Trophoblast cell (in vitro differentiated cells and primary cell): Measurements from ENCODE around the gene EDIL3.

Source experiments
- DNase-seq, 2 donors: peaks; one replicate each; pipeline ENCODE4 v3.0.0-alpha.2; 2016
- H2AFZ ChIP-seq: 2 replicates; pipeline ENCODE4 v1.6.1; 2013; ENCODE audit warnings: low read length, moderate library complexity, mild to moderate bottlenecking; ENCODE audit not compliant: insufficient read depth, poor library complexity
- H2AK5ac ChIP-seq: 2 replicates; pipeline ENCODE4 v1.6.1; 2013; ENCODE audit warnings: mild to moderate bottlenecking, low read length
- H2BK120ac ChIP-seq: 2 replicates; pipeline ENCODE4 v1.6.1; 2013; ENCODE audit warnings: low read length, mild to moderate bottlenecking, moderate library complexity; ENCODE audit not compliant: insufficient read depth, poor library complexity
- H2BK12ac ChIP-seq: 2 replicates; pipeline ENCODE4 v1.6.1; 2013; ENCODE audit warnings: mild to moderate bottlenecking, low read length, moderate library complexity
- H2BK5ac ChIP-seq: 2 replicates; pipeline ENCODE4 v1.6.1; 2013; ENCODE audit warnings: low read length, low read depth, moderate library complexity, mild to moderate bottlenecking; ENCODE audit not compliant: poor library complexity
- H3K14ac ChIP-seq: 2 replicates; pipeline ENCODE4 v1.6.1; 2013; ENCODE audit warnings: mild to moderate bottlenecking, low read length
- H3K18ac ChIP-seq: 2 replicates; pipeline ENCODE4 v1.6.1; 2013; ENCODE audit warnings: mild to moderate bottlenecking, low read length
- H3K23ac ChIP-seq: 2 replicates; pipeline ENCODE4 v1.6.1; 2013; ENCODE audit warnings: low read length
- H3K27ac ChIP-seq: 2 replicates; pipeline ENCODE4 v1.5.1; 2013; ENCODE audit warnings: low read depth, mild to moderate bottlenecking, inconsistent platforms, low read length, moderate library complexity
- H3K27me3 ChIP-seq: 2 replicates; pipeline ENCODE4 v1.6.1; 2013; ENCODE audit warnings: inconsistent platforms, mild to moderate bottlenecking, low read length, moderate library complexity; ENCODE audit not compliant: insufficient read depth
- H3K36me3 ChIP-seq, 2 experiments: 1 replicate in 1 of 2; 2 replicates in 1 of 2; pipeline ENCODE4 v1.6.1; 2013; ENCODE audit warnings: low read length in 2 of 2, mild to moderate bottlenecking in 2 of 2, moderate library complexity in 1 of 2; ENCODE audit not compliant: insufficient read depth in 2 of 2, control insufficient read depth in 1 of 2
- H3K4ac ChIP-seq: 2 replicates; pipeline ENCODE4 v1.6.1; 2013; ENCODE audit warnings: low read depth, mild to moderate bottlenecking, low read length, moderate library complexity
- H3K4me1 ChIP-seq, 2 experiments: 1 replicate in 1 of 2; 2 replicates in 1 of 2; pipeline ENCODE4 v1.6.1; 2013; ENCODE audit warnings: low read length in 2 of 2, mild to moderate bottlenecking in 2 of 2, moderate library complexity in 1 of 2; ENCODE audit not compliant: insufficient read depth in 2 of 2, control insufficient read depth in 1 of 2
- H3K4me2 ChIP-seq: 2 replicates; pipeline ENCODE4 v1.6.1; 2013; ENCODE audit warnings: inconsistent platforms, mild to moderate bottlenecking, low read length, moderate library complexity
- H3K4me3 ChIP-seq: 2 replicates; pipeline ENCODE4 v1.5.1; 2013; ENCODE audit warnings: mild to moderate bottlenecking, low read depth, low read length, inconsistent platforms
- H3K79me1 ChIP-seq: one replicate; pipeline ENCODE4 v1.6.1; 2013; ENCODE audit warnings: low read length
- H3K79me2 ChIP-seq: 2 replicates; pipeline ENCODE4 v1.6.1; 2013; ENCODE audit warnings: low read length, mild to moderate bottlenecking; ENCODE audit not compliant: control insufficient read depth, insufficient read depth, poor library complexity
- H3K9ac ChIP-seq: 2 replicates; pipeline ENCODE4 v1.6.1; 2013; ENCODE audit warnings: mild to moderate bottlenecking, low read length
- H3K9me3 ChIP-seq: 2 replicates; pipeline ENCODE4 v1.6.1; 2013; ENCODE audit warnings: low read depth, mild to moderate bottlenecking, control low read depth, inconsistent platforms, low read length; ENCODE audit not compliant: insufficient read depth
- H4K12ac ChIP-seq: 2 replicates; pipeline ENCODE4 v1.6.1; 2013; ENCODE audit warnings: low read depth, mild to moderate bottlenecking, low read length, moderate library complexity
- H4K8ac ChIP-seq: 2 replicates; pipeline ENCODE4 v1.6.1; 2013; ENCODE audit warnings: low read depth, mild to moderate bottlenecking, low read length, moderate library complexity
- H4K91ac ChIP-seq: one replicate; pipeline ENCODE4 v1.6.1; 2013; ENCODE audit warnings: low read depth, mild to moderate bottlenecking, low read length, moderate library complexity
- WGBS: extraction: QIAGEN DNeasy Blood & Tissue Kit; methylation state at CpG from one replicate; pipeline ENCODE4 v1.1.7; 2013; ENCODE audit warnings: missing lambda C conversion rate; ENCODE audit not compliant: insufficient read length, insufficient coverage; ENCODE audit errors: extremely low coverage; 5-methylcytosine and 5-hydroxymethylcytosine counted together

EDIL3 gene

GRCh38 chr5:84072339-84072738, 312.3 kb downstream of the EDIL3 start:
- H3K14ac ChIP-seq = no peak overlapping the region
- no peak overlapping the region for H2BK120ac ChIP-seq
- H3K36me3 ChIP-seq = no peaks in the 10 kb centered on the region
- no peaks in the 10 kb centered on the region for H3K79me2 ChIP-seq
- H2AFZ ChIP-seq = no peak overlapping the region
- H2BK5ac ChIP-seq = no peak overlapping the region
- no peak for DNase-seq
- no peaks in the 10 kb centered on the region for H3K9me3 ChIP-seq
- H4K12ac ChIP-seq = no peak overlapping the region
- no peaks in the 10 kb centered on the region for H3K79me1 ChIP-seq
- no peak overlapping the region for H3K27ac ChIP-seq
- H3K9ac ChIP-seq = no peak overlapping the region
- H3K23ac ChIP-seq = no peak overlapping the region
- no peaks in the 10 kb centered on the region for H3K4me1 ChIP-seq
- H4K91ac ChIP-seq = no peak overlapping the region
- no peak overlapping the region for H3K4ac ChIP-seq
- H2AK5ac ChIP-seq = no peak overlapping the region
- H3K4me2 ChIP-seq = no peak overlapping the region
- no peak overlapping the region for H3K4me3 ChIP-seq
- no peak overlapping the region for H2BK12ac ChIP-seq
- H4K8ac ChIP-seq = no peak overlapping the region
- H3K18ac ChIP-seq = no peak overlapping the region
- no peaks in the 10 kb centered on the region for H3K27me3 ChIP-seq

DNA sequence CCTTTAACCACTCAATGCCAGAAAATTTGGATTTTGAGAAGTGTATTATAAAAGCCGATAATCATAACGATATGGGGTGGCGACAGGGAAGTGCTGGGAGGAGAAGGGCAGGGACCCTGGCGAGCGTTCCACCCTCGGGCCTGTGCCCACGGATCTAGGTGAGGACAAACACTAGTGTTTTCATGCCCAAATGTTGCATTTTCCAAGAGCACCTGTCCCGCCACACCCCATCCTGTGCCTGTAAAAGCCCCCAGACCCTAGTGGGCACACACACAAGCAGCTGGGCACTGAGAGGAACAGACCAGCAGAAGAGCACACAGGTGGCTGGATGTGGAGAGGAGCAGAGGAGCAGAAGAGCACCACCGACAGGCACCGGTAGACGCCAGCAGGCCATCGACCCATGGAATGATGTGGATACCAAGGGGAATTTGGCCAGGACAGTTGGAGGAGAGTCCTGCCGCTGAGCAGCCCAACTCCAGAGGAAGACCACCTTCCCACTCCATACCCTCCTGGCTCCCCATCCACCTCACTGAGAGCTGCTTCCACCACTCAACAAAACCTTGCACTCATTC, 315.0 kb downstream of the EDIL3 start:
- Histone ChIP-seq H3K4me3 (no peak overlapping the region), H2BK120ac (no peak overlapping the region), H3K9ac (no peak overlapping the region), H3K4ac (no peak overlapping the region), H2AK5ac (no peak overlapping the region), H3K36me3 (no peaks in the 10 kb centered on the region), H2BK12ac (no peak overlapping the region), H3K23ac (no peak overlapping the region), H3K9me3 (no peaks in the 10 kb centered on the region), H3K4me1 (no peaks in the 10 kb centered on the region), H4K8ac (no peak overlapping the region), H3K79me2 (no peaks in the 10 kb centered on the region), H4K91ac (no peak overlapping the region), H2AFZ (no peak overlapping the region), H3K4me2 (no peak overlapping the region), H3K27ac (no peak overlapping the region), H3K27me3 (no peaks in the 10 kb centered on the region), H4K12ac (no peak overlapping the region), H2BK5ac (no peak overlapping the region), H3K18ac (no peak overlapping the region), H3K79me1 (no peaks in the 10 kb centered on the region), H3K14ac (no peak overlapping the region)
- DNase-seq = no peak
- no CpG with 5 or more reads among the region's 13 CpGs for WGBS

DNA sequence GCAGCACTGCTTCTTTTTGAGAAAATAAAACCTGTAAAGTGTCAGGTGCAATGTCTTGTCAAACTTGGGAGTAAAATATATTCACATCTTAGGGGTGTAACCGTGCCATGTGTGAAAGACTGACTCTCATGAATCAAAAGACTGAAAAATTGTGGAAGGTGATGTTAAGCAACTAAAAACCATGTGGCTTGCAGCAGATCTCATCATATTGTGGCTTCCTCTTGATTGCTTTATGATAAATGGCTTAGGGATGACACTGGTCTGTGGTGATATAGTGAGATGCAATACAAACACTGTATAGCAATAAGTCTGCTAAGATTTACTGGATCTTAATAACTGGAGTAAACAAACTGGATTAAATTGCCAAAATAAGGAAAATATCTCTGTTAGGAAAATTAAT, 321.6 kb downstream of the EDIL3 start:
- Histone ChIP-seq H3K79me2 (no peaks in the 10 kb centered on the region), H3K36me3 (no peaks in the 10 kb centered on the region), H2BK120ac (no peak overlapping the region), H3K4me2 (no peak overlapping the region), H4K91ac (no peak overlapping the region), H2AK5ac (no peak overlapping the region), H3K79me1 (no peaks in the 10 kb centered on the region), H3K9me3 (no peaks in the 10 kb centered on the region), H3K27me3 (no peaks in the 10 kb centered on the region), H3K9ac (no peak overlapping the region), H3K23ac (no peak overlapping the region), H3K4me3 (no peak overlapping the region), H3K18ac (no peak overlapping the region), H3K4ac (no peak overlapping the region), H3K4me1 (no peaks in the 10 kb centered on the region), H2BK12ac (no peak overlapping the region), H3K14ac (no peak overlapping the region), H2AFZ (no peak overlapping the region), H4K12ac (no peak overlapping the region), H2BK5ac (no peak overlapping the region), H3K27ac (no peak overlapping the region), H4K8ac (no peak overlapping the region)
- DNase-seq = no peak
- WGBS = no CpG with 5 or more reads among the region's 1 CpG

DNA sequence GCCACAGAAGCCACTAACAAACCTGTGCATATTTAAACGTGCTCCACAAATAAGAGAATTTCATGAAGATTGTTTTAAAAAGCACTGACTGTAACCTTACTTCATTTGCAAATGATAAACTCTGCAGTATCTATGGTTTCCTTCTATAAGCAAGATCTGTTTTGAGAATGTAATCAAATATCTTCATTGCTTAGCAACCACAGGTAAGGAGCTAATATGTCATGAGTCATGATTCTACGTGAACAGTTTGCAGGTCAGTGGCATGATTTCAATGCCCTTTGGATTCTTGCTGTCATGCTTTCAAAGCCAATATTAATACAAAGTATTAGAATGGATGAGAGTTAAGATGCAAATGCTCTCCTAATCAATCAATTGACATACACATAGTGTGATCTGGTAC, 325.0 kb downstream of the EDIL3 start:
- no peaks in the 10 kb centered on the region for H3K79me2 ChIP-seq

More for the DNA sequence above, 325.0 kb downstream of the EDIL3 start:
- Histone ChIP-seq H2BK120ac (no peak overlapping the region), H3K79me1 (no peaks in the 10 kb centered on the region), H3K27ac (no peak overlapping the region), H3K9ac (no peak overlapping the region), H3K4me3 (no peak overlapping the region), H2AFZ (no peak overlapping the region), H3K27me3 (no peaks in the 10 kb centered on the region), H2BK5ac (no peak overlapping the region), H2BK12ac (no peak overlapping the region), H3K4me1 (no peaks in the 10 kb centered on the region), H3K4me2 (no peak overlapping the region), H2AK5ac (no peak overlapping the region), H3K36me3 (no peaks in the 10 kb centered on the region), H4K91ac (no peak overlapping the region), H4K8ac (no peak overlapping the region), H3K18ac (no peak overlapping the region), H3K14ac (no peak overlapping the region), H3K9me3 (no peaks in the 10 kb centered on the region), H3K23ac (no peak overlapping the region), H3K4ac (no peak overlapping the region), H4K12ac (no peak overlapping the region)
- peak in 1 of 2 donors; percentile 44 for DNase-seq
- no CpG with 5 or more reads among the region's 2 CpGs for whole genome bisulfite sequencing
